ENCODE measurements around the gene FAM162A. TPM values are rescaled to one million over a fixed set of nuclear protein-coding genes. Genes with fewer than 3 reads are reported as not detected.
"Not testable (repeated sequence)": the region's sequence is repeated elsewhere in the genome, so short reads cannot be mapped to it uniquely, and the experiment has no call there.

The FAM162A gene
- total RNA-seq, 4 donors from 2014 or later: 9.9 to 24.2 (median 17.8) TPM

GRCh38 chr3:122421836-122422235 is 37.9 kb downstream of the FAM162A start:
- TF ChIP-seq CTCF (IDR thresholded peaks at IDR 0.05) (no peak), POLR2A (IDR thresholded peaks at IDR 0.05) (no peak)
- DNase-seq: no peak

GRCh38 chr3:122427857-122428471 is 44.0 kb downstream of the FAM162A start:
- TF ChIP-seq POLR2A (IDR thresholded peaks at IDR 0.05) (no peak), CTCF (IDR thresholded peaks at IDR 0.05) (no peak)

More at GRCh38 chr3:122421836-122422235, 37.9 kb downstream of the FAM162A start:
- Histone ChIP-seq H3K9me3 (no peaks in the 10 kb centered on the region), H3K27ac (no peak overlapping the region), H3K27me3 (no peaks in the 10 kb centered on the region), H3K4me1 (peaks cover 0 to 7% (median 1%) of the 10 kb centered on the region in 4 donors), H3K4me3 (no peak overlapping the region), H3K36me3 (peaks cover 0 to 27% (median 0%) of the 10 kb centered on the region in 3 donors)

GRCh38 chr3:122430371-122430770 is 46.4 kb downstream of the FAM162A start:
- Histone ChIP-seq H3K27me3 (no peaks in the 10 kb centered on the region), H3K9me3 (no peaks in the 10 kb centered on the region), H3K4me1 (no peaks in the 10 kb centered on the region), H3K36me3 (peaks cover 0 to 69% (median 0%) of the 10 kb centered on the region in 3 donors), H3K27ac (no peak overlapping the region), H3K4me3 (no peak overlapping the region)
- DNase-seq: no peak
- TF ChIP-seq CTCF (IDR thresholded peaks at IDR 0.05) (no peak), POLR2A (IDR thresholded peaks at IDR 0.05) (no peak)

More at GRCh38 chr3:122427857-122428471, 44.0 kb downstream of the FAM162A start:
- H3K27ac ChIP-seq: no peak overlapping the region
- no peaks in the 10 kb centered on the region for H3K27me3 ChIP-seq
- H3K4me3 ChIP-seq: no peak overlapping the region
- no peak for DNase-seq
- H3K36me3 ChIP-seq: peaks cover 0 to 71% (median 0%) of the 10 kb centered on the region in 3 donors
- no peaks in the 10 kb centered on the region for H3K4me1 ChIP-seq
- H3K9me3 ChIP-seq: no peaks in the 10 kb centered on the region

GRCh38 chr3:122435950-122436349 is 52.0 kb downstream of the FAM162A start:
- no peak for DNase-seq
- Histone ChIP-seq H3K4me3 (no peak overlapping the region), H3K4me1 (no peaks in the 10 kb centered on the region), H3K27me3 (no peaks in the 10 kb centered on the region), H3K27ac (no peak overlapping the region), H3K9me3 (peaks cover 0 to 3% (median 0%) of the 10 kb centered on the region in 4 donors), H3K36me3 (peaks cover 0 to 82% (median 3%) of the 10 kb centered on the region in 3 donors)
- TF ChIP-seq POLR2A (IDR thresholded peaks at IDR 0.05): no peak
- TF ChIP-seq CTCF (IDR thresholded peaks at IDR 0.05): no peak

GRCh38 chr3:122443090-122443489 is 59.1 kb downstream of the FAM162A start:
- no peak for DNase-seq
- Histone ChIP-seq H3K27ac (no peak overlapping the region), H3K36me3 (peaks cover 0 to 64% (median 3%) of the 10 kb centered on the region in 3 donors)

GRCh38 chr3:122443762-122444490 is 59.9 kb downstream of the FAM162A start:
- H3K4me1 ChIP-seq, H3K9me3 ChIP-seq, H3K27ac ChIP-seq, H3K27me3 ChIP-seq, H3K4me3 ChIP-seq, DNase-seq: not testable (repeated sequence)
- peaks cover 0 to 63% (median 1%) of the 10 kb centered on the region in 3 donors for H3K36me3 ChIP-seq

More at GRCh38 chr3:122443090-122443489, 59.1 kb downstream of the FAM162A start:
- H3K4me1 ChIP-seq: no peaks in the 10 kb centered on the region
- TF ChIP-seq CTCF (IDR thresholded peaks at IDR 0.05): no peak
- no peak for TF ChIP-seq POLR2A (IDR thresholded peaks at IDR 0.05)
- no peaks in the 10 kb centered on the region for H3K9me3 ChIP-seq
- H3K4me3 ChIP-seq: no peak overlapping the region
- no peaks in the 10 kb centered on the region for H3K27me3 ChIP-seq

- not testable (repeated sequence) for H3K4me1 ChIP-seq, H3K27me3 ChIP-seq, H3K27ac ChIP-seq, H3K4me3 ChIP-seq, H3K9me3 ChIP-seq, DNase-seq
- peaks cover 0 to 63% (median 0%) of the 10 kb centered on the region in 3 donors for H3K36me3 ChIP-seq
These were observed 60.5 kb downstream of the FAM162A start for GRCh38 chr3:122444491-122444887.

- H3K9me3 ChIP-seq, H3K27me3 ChIP-seq, H3K27ac ChIP-seq, DNase-seq, H3K4me3 ChIP-seq, H3K4me1 ChIP-seq: not testable (repeated sequence)
- peaks cover 0 to 70% (median 0%) of the 10 kb centered on the region in 3 donors for H3K36me3 ChIP-seq
These were observed 64.2 kb downstream of the FAM162A start for GRCh38 chr3:122448218-122448617.

Measured in Peyer's patch (tissue), 4 donors.